HG03139 (cell line): ENCODE data around the gene KMT2E.

Source experiments
- ATAC-seq: cut with Tn5 transposase; IDR thresholded peaks from one replicate; pipeline ENCODE4 v1.9.1; 2021; ENCODE audit not compliant: unreplicated experiment

KMT2E gene

GRCh38 chr7:105157278-105157677 lies 143.3 kb downstream of the KMT2E start:
- ATAC-seq: no peak

GRCh38 chr7:105161366-105161765 lies 147.4 kb downstream of the KMT2E start:
- no peak for ATAC-seq
